ENCODE data around the gene TPST2. TPM values are rescaled to one million over a fixed set of nuclear protein-coding genes. Genes with fewer than 3 reads are reported as not detected.
A peak's percentile ranks its signal among the peaks of the same experiment; 100 is the strongest.

The TPST2 gene
- total and polyA plus RNA-seq, 2 donors, result 14.1 to 27.4 TPM

DNA sequence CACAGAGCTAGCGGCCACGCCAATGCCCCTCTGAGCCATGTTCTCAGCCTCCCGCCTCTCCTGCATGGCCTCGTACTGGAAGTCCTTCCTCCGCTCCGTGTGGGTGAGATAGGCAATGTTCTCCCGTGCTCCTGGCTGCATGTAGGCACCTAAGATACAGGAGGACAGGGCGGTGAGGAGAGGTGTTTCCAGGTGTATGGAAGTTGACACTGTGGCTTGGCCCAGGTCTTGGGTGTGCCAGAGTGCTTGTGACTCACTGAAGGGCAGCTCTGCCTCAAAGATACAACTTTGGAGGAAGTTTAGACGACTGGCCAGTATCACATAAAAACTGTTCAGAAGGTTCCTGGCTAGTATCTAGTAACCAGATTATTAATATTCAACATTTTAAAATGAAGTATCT is 97.7 kb downstream of the TPST2 start:
- H3K27ac ChIP-seq (ENCODE audit: low read depth), result no peak overlapping the region
- WGBS, result 95% methylated on average over 9 of the region's 9 CpGs
- no peak for DNase-seq (ENCODE audit: extremely low spot score)
- H3K4me3 ChIP-seq (ENCODE audit: low read depth, low read length), result no peak overlapping the region
- no peaks in the 10 kb centered on the region for H3K4me1 ChIP-seq (ENCODE audit: insufficient read depth)
- H3K36me3 ChIP-seq (ENCODE audit: insufficient read depth), result peaks cover 5% of the 10 kb centered on the region

DNA sequence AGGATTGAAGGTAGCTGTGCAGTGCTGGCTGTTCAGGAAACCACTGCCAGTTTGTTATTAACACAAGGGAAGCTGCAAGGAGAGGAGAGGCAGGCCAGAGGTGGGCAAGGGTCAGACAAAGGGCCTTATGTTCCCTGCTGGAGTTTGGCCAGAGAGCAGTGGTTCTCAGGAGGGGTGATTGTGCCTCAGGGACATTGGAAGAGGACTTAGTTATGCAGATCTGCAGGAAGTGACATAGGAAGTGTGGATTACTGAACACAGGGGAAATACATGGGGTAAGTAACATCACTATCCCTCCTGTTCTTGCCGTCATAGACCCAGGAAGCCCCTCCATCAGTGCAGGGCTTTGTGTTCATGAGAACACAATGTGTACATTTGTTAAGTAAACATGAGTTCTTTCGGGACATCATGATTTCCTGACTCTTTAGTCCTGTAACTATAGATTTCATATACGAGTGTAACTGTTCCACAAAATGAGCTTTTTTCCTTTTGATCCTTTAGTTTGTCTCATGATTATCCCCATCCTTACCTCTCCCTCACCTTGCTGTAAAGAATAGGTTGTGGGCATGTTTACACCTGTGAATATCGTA is 100.4 kb downstream of the TPST2 start:
- Histone ChIP-seq H3K36me3 (ENCODE audit: insufficient read depth) (no peaks in the 10 kb centered on the region), H3K27ac (ENCODE audit: low read depth) (no peak overlapping the region), H3K4me1 (ENCODE audit: insufficient read depth) (peaks cover 3% of the 10 kb centered on the region), H3K4me3 (ENCODE audit: low read depth, low read length) (no peak overlapping the region)
- DNase-seq (ENCODE audit: extremely low spot score), result no peak
- 77% methylated on average over 4 of the region's 4 CpGs for WGBS

DNA sequence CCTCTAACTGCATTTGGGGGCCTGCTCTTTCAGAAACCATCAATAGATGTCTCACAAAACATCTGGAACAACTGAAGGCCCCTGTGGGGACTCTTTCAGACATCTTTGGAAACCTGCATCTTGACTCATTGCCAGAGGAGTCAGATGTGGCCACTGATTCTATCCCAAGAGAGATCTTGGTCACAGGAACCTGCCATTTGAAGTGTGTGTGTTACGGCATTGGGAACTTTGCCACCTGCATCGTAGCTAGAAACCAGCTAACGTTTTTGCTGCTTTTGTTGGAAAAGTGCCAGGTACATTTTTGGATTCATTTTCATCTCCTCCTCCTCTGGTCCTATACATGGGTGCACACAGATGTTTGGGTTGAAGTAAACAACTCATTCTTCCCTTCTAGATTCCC is 101.9 kb downstream of the TPST2 start:
- no peak for DNase-seq (ENCODE audit: extremely low spot score)
- Histone ChIP-seq H3K27ac (ENCODE audit: low read depth) (no peak overlapping the region), H3K4me1 (ENCODE audit: insufficient read depth) (peaks cover 3% of the 10 kb centered on the region), H3K36me3 (ENCODE audit: insufficient read depth) (no peaks in the 10 kb centered on the region), H3K4me3 (ENCODE audit: low read depth, low read length) (no peak overlapping the region)
- WGBS, result 49% methylated on average over 3 of the region's 3 CpGs

DNA sequence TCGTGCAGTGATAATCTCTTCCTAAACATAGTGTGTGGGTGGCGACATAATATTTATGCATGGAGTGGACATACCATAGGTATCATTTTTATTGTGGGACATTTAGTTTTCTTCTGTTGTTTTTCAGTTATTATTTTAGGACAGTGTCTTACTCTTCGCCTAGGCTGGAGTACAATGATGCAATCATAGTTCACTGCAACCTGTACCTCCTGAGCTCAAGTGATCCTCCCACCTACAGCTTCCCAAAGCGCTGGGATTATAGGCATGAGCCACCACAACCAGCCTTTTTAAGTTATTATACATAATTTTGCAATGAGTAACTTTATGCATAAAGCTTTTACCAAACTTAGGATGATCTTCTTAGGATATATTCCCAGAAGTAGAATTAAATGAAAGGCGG is 103.5 kb downstream of the TPST2 start:
- 80% methylated on average over 5 of the region's 5 CpGs for WGBS
- no peak for DNase-seq (ENCODE audit: extremely low spot score)
- H3K4me1 ChIP-seq (ENCODE audit: insufficient read depth), result peaks cover 3% of the 10 kb centered on the region
- no peak overlapping the region for H3K4me3 ChIP-seq (ENCODE audit: low read depth, low read length)
- H3K27ac ChIP-seq (ENCODE audit: low read depth), result no peak overlapping the region
- no peaks in the 10 kb centered on the region for H3K36me3 ChIP-seq (ENCODE audit: insufficient read depth)

DNA sequence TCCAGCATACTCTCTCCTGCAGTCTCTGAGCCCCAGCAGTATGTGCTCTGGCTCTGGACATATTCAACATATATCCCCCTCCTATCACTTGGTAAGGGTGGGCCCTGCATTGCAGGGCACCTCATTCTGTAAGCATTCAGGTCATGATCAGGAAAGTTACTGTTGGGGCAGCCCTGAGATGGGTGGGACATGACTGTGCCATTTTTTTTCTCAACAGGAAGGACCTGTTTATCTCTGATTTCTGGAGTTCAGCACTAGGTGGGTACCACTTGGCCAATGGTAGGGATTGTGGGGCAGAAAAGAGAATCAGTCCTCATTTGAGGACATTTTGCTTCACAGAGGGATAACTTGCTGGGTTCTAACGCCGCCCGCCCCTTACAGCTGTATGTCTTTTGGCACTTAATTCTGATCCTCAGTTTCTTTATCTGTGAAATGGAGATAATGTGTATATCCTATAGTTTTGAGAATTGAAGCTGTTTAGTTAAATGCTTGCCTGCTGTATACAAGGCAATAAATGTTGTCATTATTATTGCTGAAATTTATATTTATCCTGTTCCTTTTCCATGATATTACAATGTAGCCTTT is 104.0 kb downstream of the TPST2 start:
- H3K27ac ChIP-seq (ENCODE audit: low read depth), result no peak overlapping the region
- DNase-seq (ENCODE audit: extremely low spot score), result no peak
- WGBS, result 71% methylated on average over 3 of the region's 3 CpGs
- no peak overlapping the region for H3K4me3 ChIP-seq (ENCODE audit: low read depth, low read length)
- H3K4me1 ChIP-seq (ENCODE audit: insufficient read depth), result peaks cover 3% of the 10 kb centered on the region
- H3K36me3 ChIP-seq (ENCODE audit: insufficient read depth), result no peaks in the 10 kb centered on the region

DNA sequence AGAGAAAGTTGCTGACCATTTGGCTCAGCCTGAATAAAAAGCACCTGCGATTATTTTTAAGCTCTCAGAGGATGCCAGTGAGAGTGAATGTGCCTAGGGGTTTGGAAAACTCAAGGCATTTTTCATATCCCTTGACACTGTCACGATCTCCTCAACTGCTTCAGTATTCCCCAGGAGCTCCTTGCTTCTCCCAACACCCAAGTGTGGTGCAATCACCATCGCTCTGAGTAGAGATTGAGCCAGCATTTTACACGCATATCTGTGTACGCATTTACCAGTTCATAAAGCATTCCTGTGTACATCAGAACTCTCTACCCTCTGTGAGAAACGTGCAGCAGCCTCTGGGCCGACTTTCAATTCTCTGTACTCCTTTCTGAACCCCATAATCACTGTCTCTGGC is 104.9 kb downstream of the TPST2 start:
- Histone ChIP-seq H3K36me3 (ENCODE audit: insufficient read depth) (no peaks in the 10 kb centered on the region), H3K4me1 (ENCODE audit: insufficient read depth) (peaks cover 3% of the 10 kb centered on the region), H3K4me3 (ENCODE audit: low read depth, low read length) (no peak overlapping the region), H3K27ac (ENCODE audit: low read depth) (no peak overlapping the region)
- DNase-seq (ENCODE audit: extremely low spot score), result no peak
- WGBS, result 57% methylated on average over 7 of the region's 7 CpGs

DNA sequence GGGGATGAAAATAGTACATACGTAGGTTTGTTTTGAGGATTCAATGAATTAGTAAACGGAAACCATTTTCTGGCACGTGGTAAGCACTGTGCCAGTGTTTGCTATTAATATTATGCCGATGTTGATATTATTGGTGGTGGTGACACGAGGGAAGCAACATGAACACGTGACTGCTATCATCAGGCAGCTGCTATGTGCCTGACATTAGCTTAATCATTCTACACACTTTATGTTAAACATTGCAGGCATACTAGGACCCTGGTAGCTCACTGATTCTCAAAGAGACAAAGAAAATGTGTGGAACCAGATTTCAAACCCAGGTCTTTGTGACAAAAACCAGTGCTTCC is 105.6 kb downstream of the TPST2 start:
- WGBS, result 9% methylated on average over 6 of the region's 6 CpGs
- H3K4me1 ChIP-seq (ENCODE audit: insufficient read depth), result peaks cover 3% of the 10 kb centered on the region
- no peak for DNase-seq (ENCODE audit: extremely low spot score)

DNA sequence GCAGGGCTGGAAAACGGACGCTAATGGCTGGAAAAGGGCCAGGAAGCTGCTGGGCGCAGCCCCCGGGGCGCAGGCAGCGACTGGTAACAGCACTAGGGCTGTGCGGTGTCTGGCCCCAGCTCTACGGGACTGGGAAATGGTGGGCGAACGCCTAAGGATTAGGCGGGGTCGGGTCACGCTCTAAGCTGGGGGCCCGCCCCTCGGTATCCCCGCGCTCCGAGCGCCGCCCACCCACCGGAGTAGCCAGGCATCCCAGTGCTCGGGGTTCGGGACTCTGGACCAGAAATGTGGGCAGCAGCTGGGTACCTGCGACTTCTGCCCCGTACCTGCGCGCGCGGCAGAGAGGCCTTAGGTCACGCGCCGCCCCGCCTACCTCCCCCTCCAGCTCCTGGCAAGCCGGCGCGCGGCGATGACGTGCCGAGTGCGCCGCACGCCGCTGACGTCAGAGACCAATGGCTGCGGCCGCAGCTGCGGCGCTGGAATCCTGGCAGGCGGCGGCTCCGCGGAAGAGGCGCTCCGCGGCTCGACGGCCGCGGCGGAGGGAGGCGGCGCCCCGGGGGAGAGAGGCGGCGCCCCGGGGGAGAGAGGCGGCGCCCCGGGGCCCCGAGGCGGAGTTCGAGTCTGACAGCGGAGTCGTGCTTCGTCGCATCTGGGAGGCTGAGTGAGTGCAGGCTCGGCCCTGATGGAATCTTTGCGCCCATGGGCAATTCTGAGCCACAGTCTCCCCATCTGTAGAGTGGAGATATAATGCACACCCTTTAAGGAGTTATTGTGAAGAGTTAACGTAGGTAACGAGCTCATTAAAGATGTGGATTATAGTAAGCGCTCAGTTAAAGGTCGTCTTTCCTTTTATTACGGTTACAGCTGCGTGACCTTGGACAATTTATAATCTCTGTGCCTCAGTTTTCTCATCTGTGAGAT is 106.2 kb downstream of the TPST2 start, which contains the start of the genes HPS4 and SRRD:
Gene HPS4, minus strand, starts transcription at position 345 of the 921 bp plus-strand sequence. CDS start 2,021 bp downstream, outside the sequence.
Gene SRRD, plus strand, starts transcription at position 439 of the 921 bp plus-strand sequence. Its CDS starts 14 bp downstream, at position 453.
- WGBS, result under 1% methylated on average over 84 of the region's 85 CpGs
- H3K27ac ChIP-seq (ENCODE audit: low read depth), result peak within 1 kb of the TSS; percentile 90
- DNase-seq (ENCODE audit: extremely low spot score), result no peak
- H3K36me3 ChIP-seq (ENCODE audit: insufficient read depth), result no peaks in the 10 kb centered on the region
- peaks cover 3% of the 10 kb centered on the region for H3K4me1 ChIP-seq (ENCODE audit: insufficient read depth)
- H3K4me3 ChIP-seq (ENCODE audit: low read depth, low read length), result peak within 1 kb of the TSS; percentile 92

More for the DNA sequence above, 105.6 kb downstream of the TPST2 start:
- H3K36me3 ChIP-seq (ENCODE audit: insufficient read depth), result no peaks in the 10 kb centered on the region
- H3K4me3 ChIP-seq (ENCODE audit: low read depth, low read length), result peak overlapping the region; percentile 92
- H3K27ac ChIP-seq (ENCODE audit: low read depth), result no peak overlapping the region

DNA sequence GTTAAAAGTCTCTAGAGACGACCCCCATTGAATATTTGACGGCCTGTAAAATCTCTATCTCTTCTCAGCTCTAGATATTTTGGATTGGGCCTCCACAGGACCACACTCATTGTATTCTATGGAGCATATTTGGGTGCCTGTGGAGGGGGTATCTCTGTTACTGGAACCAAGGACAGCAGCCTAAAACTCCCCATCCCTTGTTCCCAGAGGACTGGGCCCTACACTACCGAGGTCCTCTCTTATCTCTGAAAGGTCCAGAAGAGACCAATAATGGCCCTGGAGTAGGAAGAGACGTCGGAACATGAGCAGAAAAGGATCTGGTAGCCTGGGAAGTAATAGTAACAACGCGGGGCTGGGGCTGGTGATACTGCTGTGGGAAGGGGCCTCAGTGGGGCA is 106.9 kb downstream of the TPST2 start:
- H3K4me3 ChIP-seq (ENCODE audit: low read depth, low read length), result peak overlapping the region; percentile 92
- H3K36me3 ChIP-seq (ENCODE audit: insufficient read depth), result no peaks in the 10 kb centered on the region
- H3K27ac ChIP-seq (ENCODE audit: low read depth), result peak overlapping the region; percentile 89
- 8% methylated on average over 7 of the region's 7 CpGs for WGBS
- peaks cover 3% of the 10 kb centered on the region for H3K4me1 ChIP-seq (ENCODE audit: insufficient read depth)
- DNase-seq (ENCODE audit: extremely low spot score), result no peak

DNA sequence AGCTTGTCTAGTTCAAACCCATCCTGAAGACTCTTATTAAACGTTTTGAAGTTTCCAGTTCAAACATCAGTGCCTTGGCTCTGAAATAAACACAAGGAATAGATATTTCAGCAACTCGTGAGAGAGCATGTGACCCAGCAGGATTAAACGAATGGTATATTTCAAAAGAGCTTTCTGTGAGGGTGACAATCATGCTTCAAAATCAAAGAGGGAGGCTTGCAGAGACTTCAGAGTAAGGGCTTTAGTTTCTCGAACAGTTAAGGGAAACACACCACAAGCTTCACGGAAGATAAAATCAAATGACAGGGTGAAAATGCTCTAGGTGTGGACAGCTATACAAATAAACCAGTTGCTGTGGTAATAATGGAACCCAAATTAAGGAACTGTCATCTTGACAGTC is 107.8 kb downstream of the TPST2 start:
- H3K4me1 ChIP-seq (ENCODE audit: insufficient read depth), result peaks cover 3% of the 10 kb centered on the region
- H3K27ac ChIP-seq (ENCODE audit: low read depth), result no peak overlapping the region
- H3K4me3 ChIP-seq (ENCODE audit: low read depth, low read length), result no peak overlapping the region
- H3K36me3 ChIP-seq (ENCODE audit: insufficient read depth), result no peaks in the 10 kb centered on the region
- DNase-seq (ENCODE audit: extremely low spot score), result no peak
- WGBS, result 55% methylated on average over 5 of the region's 5 CpGs

DNA sequence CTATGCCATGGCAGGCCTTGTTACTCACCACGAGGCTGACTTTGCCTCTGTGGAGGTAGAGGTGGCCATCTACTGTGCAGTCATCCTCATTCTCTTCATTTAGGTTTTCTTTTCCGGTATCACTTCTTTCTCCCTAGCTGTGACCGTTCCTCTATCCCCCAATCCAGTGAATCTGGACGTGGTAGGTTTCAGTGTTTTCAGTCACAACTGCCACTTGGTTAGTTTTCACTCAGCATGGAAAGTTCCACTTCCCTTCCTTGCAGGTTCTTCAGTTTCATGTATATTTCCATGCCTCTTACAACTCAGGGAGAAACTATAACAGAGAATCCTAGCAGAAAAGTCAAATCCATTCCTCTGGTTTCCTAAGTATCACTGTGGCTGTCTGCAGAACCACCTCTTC is 108.2 kb downstream of the TPST2 start:
- Histone ChIP-seq H3K4me3 (ENCODE audit: low read depth, low read length) (no peak overlapping the region), H3K4me1 (ENCODE audit: insufficient read depth) (peaks cover 3% of the 10 kb centered on the region), H3K27ac (ENCODE audit: low read depth) (no peak overlapping the region), H3K36me3 (ENCODE audit: insufficient read depth) (peaks cover under 1% of the 10 kb centered on the region)
- WGBS, result 78% methylated on average over 4 of the region's 4 CpGs
- DNase-seq (ENCODE audit: extremely low spot score), result no peak

DNA sequence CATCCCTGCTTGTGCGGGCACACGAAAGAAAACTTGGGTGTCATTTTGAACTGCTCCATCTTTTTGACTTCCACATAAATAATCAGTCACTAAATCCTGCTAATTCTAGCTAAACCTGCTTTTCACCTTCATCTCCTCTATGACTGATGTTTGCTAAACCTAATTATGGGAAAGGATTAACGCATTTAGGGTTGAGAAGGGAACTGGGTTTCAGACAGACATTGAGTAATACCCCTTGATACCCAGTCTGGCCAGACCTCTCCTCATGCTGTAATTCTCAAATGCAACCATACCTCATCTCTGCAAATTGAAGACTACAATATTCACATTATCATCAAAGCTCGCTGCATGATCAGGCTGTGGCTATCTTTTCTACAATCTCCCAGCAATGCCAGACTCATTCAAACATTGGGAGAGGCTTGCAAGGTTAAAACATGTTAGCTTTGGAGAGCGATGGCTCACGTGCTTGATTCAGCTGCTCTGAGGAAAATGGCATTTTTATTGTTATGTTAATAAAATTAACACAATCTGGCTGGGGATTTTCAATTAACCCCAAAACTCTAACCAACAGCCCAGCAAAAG is 108.7 kb downstream of the TPST2 start:
- peaks cover 3% of the 10 kb centered on the region for H3K4me1 ChIP-seq (ENCODE audit: insufficient read depth)
- H3K4me3 ChIP-seq (ENCODE audit: low read depth, low read length), result no peak overlapping the region
- 69% methylated on average over 6 of the region's 6 CpGs for WGBS

DNA sequence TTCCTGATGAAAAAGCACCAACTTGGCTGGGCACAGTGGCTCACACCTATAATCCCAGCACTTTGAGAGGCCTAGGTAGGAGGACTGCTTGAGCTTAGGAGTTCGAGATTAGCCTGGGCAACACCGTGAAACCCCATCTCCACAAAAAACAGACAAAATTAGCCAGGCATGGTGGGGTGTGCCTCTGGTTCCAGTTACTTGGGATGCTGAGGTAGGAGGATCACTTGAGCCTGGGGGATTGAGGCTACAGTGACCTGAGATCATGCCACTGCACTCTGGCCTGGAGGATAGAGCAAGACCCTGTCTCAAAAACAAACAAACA is 109.4 kb downstream of the TPST2 start:
- Histone ChIP-seq H3K36me3 (ENCODE audit: insufficient read depth) (peaks cover 6% of the 10 kb centered on the region), H3K27ac (ENCODE audit: low read depth) (no peak overlapping the region), H3K4me1 (ENCODE audit: insufficient read depth) (peaks cover 3% of the 10 kb centered on the region), H3K4me3 (ENCODE audit: low read depth, low read length) (no peak overlapping the region)
- 66% methylated on average over 2 of the region's 2 CpGs for WGBS
- DNase-seq (ENCODE audit: extremely low spot score), result no peak

More for the DNA sequence above, 108.7 kb downstream of the TPST2 start:
- H3K27ac ChIP-seq (ENCODE audit: low read depth), result no peak overlapping the region
- DNase-seq (ENCODE audit: extremely low spot score), result no peak
- peaks cover 4% of the 10 kb centered on the region for H3K36me3 ChIP-seq (ENCODE audit: insufficient read depth)

All from urinary bladder (tissue), 4 donors.